Esophagus (tissue), 2 donors: ENCODE results near the gene NTMT1. TPM values are rescaled to one million over a fixed set of nuclear protein-coding genes. Genes with fewer than 3 reads are reported as not detected.
"Not testable (repeated sequence)": the region's sequence is repeated elsewhere in the genome, so short reads cannot be mapped to it uniquely, and the experiment has no call there.

Experiments
- H3K27ac ChIP-seq, 2 donors: one replicate each; pipeline ENCODE4 v1.5.1; 2013; ENCODE audit warnings: low read depth in 2 of 2, mild to moderate bottlenecking in 2 of 2, inconsistent platforms in 1 of 2, low read length in 1 of 2, moderate library complexity in 1 of 2
- H3K27me3 ChIP-seq, 2 donors: one replicate each; pipeline ENCODE4 v1.6.1; 2013; ENCODE audit warnings: low read length in 2 of 2, control low read depth in 1 of 2, mild to moderate bottlenecking in 1 of 2; ENCODE audit not compliant: insufficient read depth in 2 of 2, control insufficient read depth in 1 of 2
- H3K36me3 ChIP-seq, 2 donors: one replicate each; pipeline ENCODE4 v1.6.1; 2013; ENCODE audit warnings: low read length in 1 of 2; ENCODE audit not compliant: control insufficient read depth in 2 of 2, insufficient read depth in 2 of 2
- H3K4me1 ChIP-seq, 2 donors: one replicate each; pipeline ENCODE4 v1.6.1; 2013; ENCODE audit warnings: low read length in 1 of 2; ENCODE audit not compliant: control insufficient read depth in 2 of 2, insufficient read depth in 2 of 2
- H3K4me3 ChIP-seq, 2 donors: one replicate each; pipeline ENCODE4 v1.5.1; 2013; ENCODE audit warnings: low read length in 2 of 2, mild to moderate bottlenecking in 2 of 2, low read depth in 1 of 2, moderate library complexity in 1 of 2
- H3K9me3 ChIP-seq, 2 donors: one replicate each; pipeline ENCODE4 v1.6.1; 2013; ENCODE audit warnings: mild to moderate bottlenecking in 2 of 2, low read depth in 1 of 2, low read length in 1 of 2, moderate library complexity in 1 of 2; ENCODE audit not compliant: control insufficient read depth in 2 of 2, insufficient read depth in 1 of 2
- WGBS, 2 donors: extraction: QIAGEN DNeasy Blood & Tissue Kit; methylation state at CpG; one replicate each; pipeline ENCODE4 v1.1.7; 2013; 5-methylcytosine and 5-hydroxymethylcytosine counted together
- polyA plus RNA-seq, 2 donors: library from polyadenylated mRNA; stranded (reverse); fragments of 200-250 nt; gene quantifications; one replicate each; pipeline ENCODE4 v1.2.3, GENCODE V29; 2013
- donor health status: healthy with polysubstance abuse.
- donor health status: Bipolar disorder and iron deficiency.

NTMT1 gene
- polyA plus RNA-seq, 2 donors, result 14.2 to 30.6 TPM

GRCh38 chr9:129632460-129632859, 6.5 kb downstream of the NTMT1 start:
- Histone ChIP-seq H3K36me3 (peaks cover 19 to 38% of the 10 kb centered on the region in 2 donors), H3K4me3 (no peak overlapping the region), H3K4me1 (peaks cover 20 to 21% of the 10 kb centered on the region in 2 donors), H3K27ac (peak overlapping the region in 1 of 2 donors; percentile 13), H3K9me3 (no peaks in the 10 kb centered on the region), H3K27me3 (no peaks in the 10 kb centered on the region)
- WGBS, 2 donors, result 71 to 73% methylated on average over 13 of the region's 13 CpGs

DNA sequence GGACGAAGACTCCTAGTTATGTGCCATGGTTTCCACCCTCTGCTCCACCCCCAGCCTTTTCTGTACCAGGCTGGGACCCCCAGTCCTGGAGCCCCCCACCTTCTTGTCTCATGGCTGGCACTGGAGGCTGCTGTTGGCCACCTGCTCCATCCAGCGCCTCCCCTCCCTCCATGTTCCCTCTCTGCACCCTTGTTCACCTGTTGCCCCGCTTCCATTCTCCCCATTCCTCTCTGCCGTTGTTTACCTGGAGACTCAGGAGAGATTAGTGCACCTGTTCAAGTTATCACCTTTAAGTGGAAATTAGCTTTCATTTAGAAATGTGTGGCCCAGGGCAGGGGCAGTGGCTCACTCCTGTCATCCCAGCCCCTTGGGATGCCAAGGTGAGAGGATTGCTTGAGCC, 7.2 kb downstream of the NTMT1 start:
- peaks cover 16 to 17% of the 10 kb centered on the region in 2 donors for H3K4me1 ChIP-seq
- H3K36me3 ChIP-seq, result peaks cover 19 to 45% of the 10 kb centered on the region in 2 donors
- H3K27me3 ChIP-seq, result no peaks in the 10 kb centered on the region
- no peak overlapping the region for H3K4me3 ChIP-seq
- no peak overlapping the region for H3K27ac ChIP-seq
- no peaks in the 10 kb centered on the region for H3K9me3 ChIP-seq
- 93% methylated on average over 4 of the region's 4 CpGs for WGBS, 2 donors

DNA sequence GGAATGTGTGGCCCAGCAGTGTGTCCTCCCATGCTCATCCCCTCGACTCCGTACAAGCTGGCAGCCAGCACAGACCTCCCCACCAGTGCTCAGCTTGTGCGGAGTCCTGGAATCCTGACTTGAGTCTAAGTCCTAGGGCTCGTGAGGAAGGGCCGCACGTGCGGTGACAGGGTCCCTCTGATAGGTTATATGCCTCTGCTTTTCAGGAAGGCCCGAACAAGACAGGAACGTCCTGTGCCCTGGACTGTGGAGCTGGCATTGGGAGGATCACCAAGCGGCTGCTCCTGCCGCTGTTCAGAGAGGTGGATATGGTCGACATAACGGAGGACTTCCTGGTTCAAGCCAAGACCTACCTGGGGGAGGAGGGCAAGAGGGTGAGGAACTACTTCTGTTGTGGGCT, 7.9 kb downstream of the NTMT1 start:
- no peaks in the 10 kb centered on the region for H3K9me3 ChIP-seq
- H3K4me3 ChIP-seq, result no peak overlapping the region
- H3K27me3 ChIP-seq, result no peaks in the 10 kb centered on the region
- WGBS, 2 donors, result 80 to 82% methylated on average over 13 of the region's 13 CpGs
- H3K4me1 ChIP-seq, result peaks cover 14 to 16% of the 10 kb centered on the region in 2 donors
- peaks cover 19 to 52% of the 10 kb centered on the region in 2 donors for H3K36me3 ChIP-seq
- no peak overlapping the region for H3K27ac ChIP-seq

- H3K4me1 ChIP-seq, result peaks cover 15 to 18% of the 10 kb centered on the region in 2 donors
- H3K9me3 ChIP-seq, result no peaks in the 10 kb centered on the region
- H3K4me3 ChIP-seq, result no peak overlapping the region
- no peak overlapping the region for H3K27ac ChIP-seq
- peaks cover 19 to 57% of the 10 kb centered on the region in 2 donors for H3K36me3 ChIP-seq
- no peaks in the 10 kb centered on the region for H3K27me3 ChIP-seq
- WGBS, 2 donors, result 90 to 92% methylated on average over 34 of the region's 34 CpGs
Observed at GRCh38 chr9:129635099-129636065, 9.4 kb downstream of the NTMT1 start.

DNA sequence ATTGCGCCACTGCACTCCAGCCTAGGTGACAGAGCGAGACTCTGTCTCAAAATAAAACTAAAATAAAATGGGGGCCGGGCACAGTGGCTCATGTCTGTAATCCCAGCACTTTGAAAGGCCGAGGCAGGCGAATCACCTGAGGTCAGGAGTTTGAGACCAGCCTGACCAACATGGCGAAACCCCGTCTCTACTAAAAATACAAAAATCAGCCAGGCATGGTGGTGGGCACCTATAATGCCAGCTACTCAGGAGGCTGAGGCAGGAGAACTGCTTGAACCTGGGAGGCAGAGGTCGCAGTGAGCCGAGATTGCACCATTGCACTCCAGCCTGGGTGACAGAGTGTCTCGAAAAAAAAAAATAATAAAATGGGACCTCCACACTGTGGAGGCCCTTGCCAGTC, 10.4 kb downstream of the NTMT1 start:
- H3K9me3 ChIP-seq, H3K27ac ChIP-seq, H3K4me3 ChIP-seq, H3K27me3 ChIP-seq: not testable (repeated sequence)
- H3K36me3 ChIP-seq, result peaks cover 19 to 54% of the 10 kb centered on the region in 2 donors
- 85 to 91% methylated on average over 10 of the region's 10 CpGs for WGBS, 2 donors
- H3K4me1 ChIP-seq, result peaks cover 11 to 18% of the 10 kb centered on the region in 2 donors

DNA sequence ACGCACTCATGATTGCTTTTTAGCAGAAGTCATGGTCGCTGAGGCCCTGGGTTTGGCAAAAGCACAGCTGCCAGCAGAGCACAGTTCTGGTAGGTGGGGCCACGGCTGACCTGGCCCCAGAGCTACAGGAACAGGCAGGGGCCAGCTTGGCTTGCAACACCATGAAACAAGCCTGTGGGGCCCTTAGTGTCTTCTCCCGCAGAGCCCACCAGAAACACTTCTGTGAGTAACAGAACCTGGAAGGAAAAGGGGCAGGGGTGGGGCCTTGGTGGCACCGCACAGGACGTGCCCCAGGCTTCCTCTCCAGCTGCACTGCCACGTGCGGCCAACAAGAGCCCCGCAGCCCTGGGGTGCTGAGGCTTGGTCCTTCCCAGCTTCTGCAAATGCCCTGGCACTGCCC, 11.1 kb downstream of the NTMT1 start:
- peaks cover 19 to 54% of the 10 kb centered on the region in 2 donors for H3K36me3 ChIP-seq
- WGBS, 2 donors, result 61 to 63% methylated on average over 9 of the region's 9 CpGs
- H3K4me3 ChIP-seq, result no peak overlapping the region
- H3K27ac ChIP-seq, result no peak overlapping the region
- H3K4me1 ChIP-seq, result peaks cover 7 to 11% of the 10 kb centered on the region in 2 donors
- no peaks in the 10 kb centered on the region for H3K27me3 ChIP-seq
- no peaks in the 10 kb centered on the region for H3K9me3 ChIP-seq

- Histone ChIP-seq H3K36me3 (peaks cover 19 to 48% of the 10 kb centered on the region in 2 donors), H3K27me3 (no peaks in the 10 kb centered on the region), H3K4me1 (peaks cover 7 to 11% of the 10 kb centered on the region in 2 donors), H3K9me3 (no peaks in the 10 kb centered on the region), H3K4me3 (no peak overlapping the region), H3K27ac (no peak overlapping the region)
- 81% methylated on average over 29 of the region's 29 CpGs for WGBS, 2 donors
Observed at GRCh38 chr9:129637673-129638439, 11.9 kb downstream of the NTMT1 start.

GRCh38 chr9:129639034-129639630, 13.2 kb downstream of the NTMT1 start:
- Histone ChIP-seq H3K9me3 (no peaks in the 10 kb centered on the region), H3K4me3 (no peak overlapping the region), H3K4me1 (peaks cover 7 to 11% of the 10 kb centered on the region in 2 donors), H3K27ac (no peak overlapping the region), H3K36me3 (peaks cover 16 to 40% of the 10 kb centered on the region in 2 donors), H3K27me3 (no peaks in the 10 kb centered on the region)
- 87 to 89% methylated on average over 17 of the region's 17 CpGs for WGBS, 2 donors

DNA sequence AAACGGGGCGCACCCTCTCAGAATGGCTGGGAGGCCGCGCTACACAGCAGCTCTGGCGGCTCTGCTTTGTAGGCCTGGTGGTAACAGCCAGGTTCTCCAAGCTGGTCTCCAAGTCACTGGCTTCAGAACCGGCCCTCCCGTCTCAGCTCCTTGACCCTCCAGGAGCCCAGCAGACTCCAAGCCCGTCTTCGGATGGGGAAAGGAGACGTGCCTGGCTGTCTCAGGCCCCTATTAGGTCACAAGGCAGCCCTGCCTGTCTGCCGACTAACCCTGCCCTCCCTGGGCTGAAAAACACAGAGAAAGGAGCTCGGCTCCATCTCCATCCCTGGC, 13.8 kb downstream of the NTMT1 start:
- H3K4me3 ChIP-seq, result no peak overlapping the region
- no peaks in the 10 kb centered on the region for H3K9me3 ChIP-seq
- peak overlapping the region in 1 of 2 donors; percentile 1 for H3K27ac ChIP-seq
- 45 to 50% methylated on average over 12 of the region's 12 CpGs for WGBS, 2 donors
- H3K4me1 ChIP-seq, result peaks cover 7 to 11% of the 10 kb centered on the region in 2 donors
- no peaks in the 10 kb centered on the region for H3K27me3 ChIP-seq
- peaks cover 14 to 36% of the 10 kb centered on the region in 2 donors for H3K36me3 ChIP-seq
